Nephron (organoid): Measurements from ENCODE around the gene CDKAL1.
"Not testable (repeated sequence)": the region's sequence is repeated elsewhere in the genome, so short reads cannot be mapped to it uniquely, and the experiment has no call there.

Experiments
- H3K27ac Mint-ChIP-seq, 3 experiments: 2 replicates each; pipeline ENCODE4 v1.8.0; 2020; ENCODE audit warnings: mixed read lengths in 3 of 3, mild to moderate bottlenecking in 2 of 3, moderate library complexity in 1 of 3
- H3K27me3 Mint-ChIP-seq: 2 replicates; pipeline ENCODE4 v1.8.0; 2021; ENCODE audit warnings: low read depth, mild to moderate bottlenecking, moderate library complexity, mixed read lengths
- H3K36me3 Mint-ChIP-seq: 2 replicates; pipeline ENCODE4 v1.8.0; 2020; ENCODE audit warnings: low read depth, mixed read lengths
- H3K4me1 Mint-ChIP-seq: 2 replicates; pipeline ENCODE4 v1.8.0; 2020; ENCODE audit warnings: mixed read lengths
- H3K4me3 Mint-ChIP-seq, 3 experiments: 2 replicates each; pipeline ENCODE4 v1.8.0; 2020; ENCODE audit warnings: mild to moderate bottlenecking in 3 of 3, mixed read lengths in 3 of 3, moderate library complexity in 2 of 3
- H3K9me3 Mint-ChIP-seq: 2 replicates; pipeline ENCODE4 v1.8.0; 2020; ENCODE audit warnings: mixed read lengths
- CTCF ChIP-seq, 3 experiments: fragments of 200-600 bp; sonication (generic); IDR thresholded peaks; one replicate each; pipeline ENCODE4 v1.5.0; 2021; ENCODE audit warnings: antibody characterized with exemption in 3 of 3; ENCODE audit not compliant: unreplicated experiment in 3 of 3

CDKAL1 gene

GRCh38 chr6:20541382-20541781 is 7.1 kb downstream of the CDKAL1 start:
- no peak overlapping the region for H3K27ac Mint-ChIP-seq
- no peak overlapping the region for H3K4me3 Mint-ChIP-seq
- no peaks in the 10 kb centered on the region for H3K27me3 Mint-ChIP-seq
- peaks cover 14% of the 10 kb centered on the region for H3K4me1 Mint-ChIP-seq
- no peak for TF ChIP-seq CTCF (IDR thresholded peaks at IDR 0.05; ENCODE audit: unreplicated experiment in 3 of 3)
- H3K36me3 Mint-ChIP-seq: peaks cover 52% of the 10 kb centered on the region
- peaks cover 6% of the 10 kb centered on the region for H3K9me3 Mint-ChIP-seq

GRCh38 chr6:20542927-20543602 is 8.8 kb downstream of the CDKAL1 start:
- no peak for TF ChIP-seq CTCF (IDR thresholded peaks at IDR 0.05; ENCODE audit: unreplicated experiment in 3 of 3)
- H3K9me3 Mint-ChIP-seq: peaks cover 6% of the 10 kb centered on the region
- H3K27me3 Mint-ChIP-seq: no peaks in the 10 kb centered on the region
- no peak overlapping the region for H3K4me3 Mint-ChIP-seq
- peaks cover 64% of the 10 kb centered on the region for H3K36me3 Mint-ChIP-seq
- peaks cover 5% of the 10 kb centered on the region for H3K4me1 Mint-ChIP-seq
- H3K27ac Mint-ChIP-seq: no peak overlapping the region

GRCh38 chr6:20548264-20548663 is 14.0 kb downstream of the CDKAL1 start:
- TF ChIP-seq CTCF (IDR thresholded peaks at IDR 0.05; ENCODE audit: unreplicated experiment in 3 of 3): no peak
- H3K27ac Mint-ChIP-seq: no peak overlapping the region
- H3K4me1 Mint-ChIP-seq: no peaks in the 10 kb centered on the region
- peaks cover 6% of the 10 kb centered on the region for H3K9me3 Mint-ChIP-seq
- H3K27me3 Mint-ChIP-seq: no peaks in the 10 kb centered on the region
- H3K4me3 Mint-ChIP-seq: no peak overlapping the region
- peaks cover 56% of the 10 kb centered on the region for H3K36me3 Mint-ChIP-seq

GRCh38 chr6:20549398-20549797 is 15.1 kb downstream of the CDKAL1 start:
- H3K36me3 Mint-ChIP-seq: peaks cover 59% of the 10 kb centered on the region
- H3K27me3 Mint-ChIP-seq, H3K27ac Mint-ChIP-seq, H3K4me3 Mint-ChIP-seq, H3K4me1 Mint-ChIP-seq, H3K9me3 Mint-ChIP-seq: not testable (repeated sequence)

- no peak overlapping the region for H3K4me3 Mint-ChIP-seq
- no peaks in the 10 kb centered on the region for H3K4me1 Mint-ChIP-seq
- no peaks in the 10 kb centered on the region for H3K9me3 Mint-ChIP-seq
- TF ChIP-seq CTCF (IDR thresholded peaks at IDR 0.05; ENCODE audit: unreplicated experiment in 3 of 3): no peak
- no peaks in the 10 kb centered on the region for H3K27me3 Mint-ChIP-seq
- no peak overlapping the region for H3K27ac Mint-ChIP-seq
- H3K36me3 Mint-ChIP-seq: peaks cover 43% of the 10 kb centered on the region
Measured at GRCh38 chr6:20554326-20554725, 20.1 kb downstream of the CDKAL1 start.

- peaks cover 39% of the 10 kb centered on the region for H3K36me3 Mint-ChIP-seq
- no peak for TF ChIP-seq CTCF (IDR thresholded peaks at IDR 0.05; ENCODE audit: unreplicated experiment in 3 of 3)
- no peaks in the 10 kb centered on the region for H3K27me3 Mint-ChIP-seq
- H3K4me3 Mint-ChIP-seq: no peak overlapping the region
- H3K9me3 Mint-ChIP-seq: no peaks in the 10 kb centered on the region
- peaks cover 2% of the 10 kb centered on the region for H3K4me1 Mint-ChIP-seq
- H3K27ac Mint-ChIP-seq: no peak overlapping the region
Measured at GRCh38 chr6:20554817-20555216, 20.6 kb downstream of the CDKAL1 start.
